ENCODE results near the gene HOXC10.
A peak's percentile ranks its signal among the peaks of the same experiment; 100 is the strongest.

Gene HOXC10

DNA sequence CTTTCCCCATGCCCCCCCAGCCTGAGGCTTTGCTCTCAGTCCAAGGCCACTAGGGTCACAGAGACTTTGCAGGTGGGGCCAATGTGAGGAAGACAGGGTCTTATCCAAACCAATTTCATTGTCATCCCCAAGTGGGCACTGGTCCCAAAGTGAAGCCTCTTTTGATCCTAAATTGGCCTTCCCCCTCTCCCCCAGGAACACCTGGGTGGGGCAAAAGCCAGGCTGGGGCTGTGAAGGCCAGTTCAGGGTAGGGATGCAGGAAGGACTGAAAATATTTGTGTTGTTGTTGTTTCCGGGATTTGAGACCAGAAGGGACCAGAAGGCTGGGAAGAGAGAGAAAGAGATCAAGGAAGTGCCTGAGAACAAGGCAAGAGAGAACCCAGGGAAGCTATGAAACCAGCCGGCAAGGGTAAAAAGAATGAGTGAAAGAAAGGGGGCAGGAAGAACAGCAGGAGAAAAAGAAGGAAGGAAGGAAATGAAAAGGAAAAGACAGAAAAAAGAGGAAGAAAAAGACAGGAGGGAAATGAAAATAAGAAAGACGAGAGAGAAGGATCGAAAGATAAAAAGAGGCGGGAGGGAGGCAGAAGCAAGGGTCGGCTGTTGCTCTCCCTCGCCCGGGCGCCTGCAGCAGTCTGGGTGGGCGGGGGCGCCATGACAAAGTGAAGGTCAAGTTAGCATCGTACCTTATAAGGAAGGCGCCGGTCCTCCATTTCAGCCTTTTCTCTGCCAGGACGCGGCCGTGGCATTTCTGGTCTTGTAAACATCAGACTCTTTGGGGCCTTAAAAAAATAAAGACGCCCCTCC lies 19.5 kb upstream of the HOXC10 start:
- DNase-seq (ENCODE audit: low read depth, low spot score), result peak; percentile 30

- no peak for DNase-seq (ENCODE audit: low read depth, low spot score)
Measured at GRCh38 chr12:53966085-53966384, 18.9 kb upstream of the HOXC10 start.

DNA sequence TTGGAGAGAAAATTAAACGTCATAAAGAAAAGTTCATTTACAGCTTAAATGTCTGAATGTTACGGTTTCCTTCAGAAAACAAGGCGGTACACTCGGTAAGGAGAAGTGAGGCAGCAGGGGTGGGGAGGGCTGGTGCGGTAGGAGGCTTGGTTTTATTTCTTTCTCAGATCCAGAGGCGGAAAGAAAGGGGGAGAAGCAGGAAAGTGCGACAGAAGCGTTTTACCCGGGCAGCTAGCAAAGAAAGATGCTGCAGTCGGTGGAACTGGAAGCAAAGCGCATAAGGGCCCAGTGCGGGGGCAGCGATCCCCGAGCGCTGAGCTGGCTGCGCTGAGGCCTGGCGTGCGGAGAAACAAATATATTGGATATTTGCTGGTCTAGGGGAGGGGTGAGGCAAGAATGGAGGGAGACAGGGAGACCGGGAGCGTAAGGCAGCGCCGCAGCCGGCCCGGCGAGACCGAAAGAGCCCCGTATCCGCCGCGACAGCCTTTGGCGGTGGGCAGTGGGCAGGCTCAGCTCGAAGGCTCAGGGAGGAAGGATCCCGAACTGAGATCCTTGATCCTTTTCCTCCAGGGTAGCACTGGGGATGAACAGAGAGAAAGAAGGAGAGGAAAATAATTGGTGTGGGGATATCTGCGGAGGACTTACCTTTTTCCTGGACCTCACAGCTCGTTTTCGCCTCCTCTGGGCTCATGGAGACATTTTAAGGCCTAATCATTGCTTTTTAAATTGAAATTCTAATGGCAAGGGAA lies 18.4 kb upstream of the HOXC10 start:
- no peak for DNase-seq (ENCODE audit: low read depth, low spot score)

- no peak for DNase-seq (ENCODE audit: low read depth, low spot score)
Measured at GRCh38 chr12:53967421-53967925, 17.5 kb upstream of the HOXC10 start.

DNA sequence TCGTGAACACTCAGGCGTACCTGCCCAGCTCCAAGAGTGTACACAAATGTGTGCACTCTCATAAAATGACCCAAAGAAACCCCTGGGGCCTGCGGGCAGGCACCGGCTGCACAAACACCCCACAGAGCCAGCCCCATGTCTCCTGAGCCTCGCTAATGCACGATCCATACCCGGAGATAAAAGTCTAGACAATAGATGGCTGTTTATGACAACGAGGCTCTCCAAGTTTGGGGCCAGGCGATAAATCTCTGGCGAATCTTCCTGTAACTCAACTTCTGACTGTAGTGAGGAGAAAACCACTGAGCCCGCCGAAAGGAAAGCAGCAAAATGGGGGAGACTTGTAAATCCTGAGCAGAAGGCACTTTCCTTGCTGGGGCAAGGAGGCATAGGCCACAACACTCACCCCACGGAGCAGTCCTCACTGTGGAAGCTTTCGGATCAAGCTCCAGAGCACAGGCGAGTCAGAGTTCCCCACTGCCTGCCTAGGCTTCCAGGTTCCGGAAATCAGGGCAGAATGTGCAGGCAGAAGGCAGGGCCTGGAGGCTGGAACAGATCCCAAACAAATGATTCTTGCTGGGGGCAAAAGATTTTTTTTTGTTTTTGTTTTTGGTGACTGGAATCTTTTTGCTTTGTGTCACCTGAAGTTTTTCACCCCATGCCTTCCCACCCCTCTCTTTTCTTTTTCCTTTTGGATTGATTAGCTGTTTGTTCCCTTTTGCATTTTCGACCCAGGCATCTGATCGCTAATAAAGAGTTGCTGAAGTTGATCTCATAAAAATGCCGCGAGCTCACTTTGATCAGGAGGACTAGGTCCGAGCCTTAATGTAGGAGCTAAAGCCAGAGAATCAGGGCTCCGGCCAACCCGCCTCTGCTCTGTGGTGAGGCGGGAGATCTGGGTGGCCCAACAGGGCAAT lies 16.5 kb upstream of the HOXC10 start:
- DNase-seq (ENCODE audit: low read depth, low spot score), result no peak

GRCh38 chr12:53969588-53970259 lies 15.2 kb upstream of the HOXC10 start:
- no peak for DNase-seq (ENCODE audit: low read depth, low spot score)

DNA sequence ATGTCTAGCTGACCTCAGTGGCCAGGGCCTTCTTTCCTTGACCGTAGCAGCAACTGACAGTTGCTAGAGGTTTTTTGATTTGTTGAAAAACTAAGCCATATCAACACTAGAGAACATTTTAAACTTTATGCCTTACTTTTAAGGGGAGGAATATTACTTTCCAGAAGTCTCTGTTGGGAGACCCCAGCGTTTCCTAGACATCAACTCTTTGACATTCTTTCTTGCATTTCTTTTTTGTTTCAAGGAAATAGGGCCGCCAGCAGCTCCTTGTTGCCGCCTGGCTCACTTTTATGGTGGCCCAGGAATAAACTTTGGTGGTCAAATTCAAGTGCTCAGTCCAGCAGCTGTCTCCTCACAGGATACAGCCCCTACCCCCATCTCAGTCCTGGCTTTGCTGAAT lies 14.5 kb upstream of the HOXC10 start:
- no peak for DNase-seq (ENCODE audit: low read depth, low spot score)

DNA sequence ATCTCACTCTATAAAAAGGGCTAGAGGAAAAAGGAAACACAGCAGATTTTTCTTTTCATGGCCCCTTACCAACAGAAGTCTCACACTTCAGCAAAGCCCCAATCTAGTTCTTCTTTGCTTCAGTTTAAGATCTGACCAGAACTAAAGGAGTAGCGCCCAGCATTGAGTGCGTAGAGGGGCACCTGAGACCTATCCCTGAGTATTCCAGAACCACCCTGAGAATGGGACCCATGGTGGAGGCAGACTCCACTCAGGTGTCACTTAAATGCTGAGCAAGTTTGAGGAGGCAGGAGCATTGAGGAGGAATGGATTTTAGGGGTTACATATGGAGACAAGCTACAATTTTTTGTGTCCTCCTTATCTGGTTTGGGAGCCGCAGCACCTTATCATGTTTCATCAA lies 13.8 kb upstream of the HOXC10 start:
- no peak for DNase-seq (ENCODE audit: low read depth, low spot score)

- DNase-seq (ENCODE audit: low read depth, low spot score), result no peak
Measured at GRCh38 chr12:53971686-53972085, 13.3 kb upstream of the HOXC10 start.

GRCh38 chr12:53972152-53972702 lies 12.7 kb upstream of the HOXC10 start:
- no peak for DNase-seq (ENCODE audit: low read depth, low spot score)

DNA sequence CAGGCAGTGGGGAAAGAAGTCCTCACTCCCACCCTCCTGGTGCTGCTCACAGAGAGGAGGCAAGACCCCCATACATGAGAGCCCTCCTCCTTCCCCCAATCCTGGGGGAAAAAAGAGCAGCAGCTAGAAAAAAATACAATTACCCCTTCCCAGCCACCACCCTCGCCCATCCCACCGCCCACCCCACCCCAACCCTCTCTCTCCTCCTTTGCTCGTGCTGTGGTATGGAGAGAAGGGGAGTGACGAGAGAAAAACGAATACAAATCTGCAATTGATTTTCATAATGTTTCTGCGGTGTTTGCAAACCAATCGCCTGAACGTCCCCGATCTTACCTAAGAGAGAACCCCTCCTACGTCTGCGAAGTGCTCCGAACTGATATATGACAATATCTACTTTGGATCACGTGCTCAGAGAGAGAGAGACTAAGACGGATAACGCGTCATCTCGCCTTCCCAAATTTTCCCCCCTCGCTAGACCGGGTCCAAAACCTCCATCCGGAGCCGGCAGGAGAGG lies 12.2 kb upstream of the HOXC10 start, which contains the start of gene HOXC11:
Gene HOXC11, plus strand, starts transcription at position 405 of the 514 bp plus-strand sequence. CDS start 116 bp downstream, outside the sequence.
- DNase-seq (ENCODE audit: low read depth, low spot score), result no peak

- DNase-seq (ENCODE audit: low read depth, low spot score), result no peak
Measured at GRCh38 chr12:53973236-53974042, 11.5 kb upstream of the HOXC10 start.

DNA sequence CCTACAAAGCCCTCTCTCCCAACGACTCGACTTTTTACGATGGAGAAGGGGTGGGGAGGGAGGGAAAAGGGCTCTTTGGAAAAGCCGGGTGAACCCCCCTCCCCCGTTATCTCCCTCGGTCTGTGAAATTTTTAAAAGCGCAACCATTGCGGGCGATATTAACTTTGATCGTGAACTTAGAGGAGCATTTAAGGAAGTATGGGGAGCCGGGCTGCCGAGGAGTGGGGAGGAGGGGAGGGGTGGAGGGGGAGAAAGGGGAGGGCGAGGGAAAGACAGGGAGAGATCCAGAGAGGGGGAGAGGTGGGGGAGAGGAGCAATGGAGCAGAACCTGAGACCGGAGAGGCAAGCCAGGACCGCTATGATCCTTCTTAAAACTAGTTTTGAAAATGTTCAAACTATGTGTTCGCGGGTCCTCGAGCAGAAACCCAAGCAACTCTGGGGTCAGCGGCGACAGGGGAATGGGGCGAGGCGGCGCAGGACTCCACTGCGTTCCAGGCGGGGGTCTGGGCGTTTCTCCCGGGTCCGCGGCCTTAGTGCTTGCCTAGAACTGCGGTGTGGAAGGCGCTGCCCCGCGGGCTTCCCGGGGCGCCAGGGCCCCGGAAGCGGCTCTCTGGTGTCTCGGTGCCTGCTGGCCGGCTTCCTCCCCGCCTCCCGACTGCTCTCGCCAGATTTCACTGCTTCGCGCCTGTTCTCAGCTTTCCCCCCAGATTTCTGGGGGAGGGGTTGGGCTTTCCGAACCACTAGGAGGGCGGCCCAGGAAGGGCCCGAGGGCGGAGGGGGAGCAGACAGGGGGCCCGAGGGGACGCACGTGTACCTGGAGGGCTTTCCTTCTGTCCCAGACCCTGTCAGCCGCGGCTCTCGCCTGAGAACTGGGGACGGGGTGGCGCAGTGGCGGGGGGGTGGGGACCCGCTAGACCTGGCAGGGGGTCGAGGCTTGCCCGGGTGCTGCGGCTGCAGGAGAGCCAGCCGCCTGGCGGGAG lies 10.6 kb upstream of the HOXC10 start, which contains the start of gene HOTAIR:
Gene HOTAIR, minus strand, starts transcription at position 871 of the 980 bp plus-strand sequence.
- no peak for DNase-seq (ENCODE audit: low read depth, low spot score)

DNA sequence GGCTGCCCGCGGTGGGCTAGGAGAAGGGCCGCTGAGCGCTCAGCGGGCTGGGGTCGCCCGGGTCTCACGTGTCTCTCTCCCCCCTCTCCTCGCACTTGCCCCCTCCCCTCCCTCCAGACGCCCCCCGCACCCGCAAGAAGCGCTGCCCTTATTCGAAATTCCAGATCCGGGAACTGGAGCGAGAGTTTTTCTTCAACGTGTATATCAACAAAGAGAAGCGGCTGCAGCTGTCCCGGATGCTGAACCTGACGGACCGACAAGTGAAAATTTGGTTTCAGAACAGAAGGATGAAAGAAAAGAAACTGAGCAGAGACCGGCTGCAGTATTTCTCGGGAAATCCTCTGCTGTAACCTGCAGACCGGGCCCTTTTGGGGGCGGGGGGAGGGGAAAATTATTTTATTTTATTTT lies 9.9 kb upstream of the HOXC10 start:
- DNase-seq (ENCODE audit: low read depth, low spot score), result no peak

DNA sequence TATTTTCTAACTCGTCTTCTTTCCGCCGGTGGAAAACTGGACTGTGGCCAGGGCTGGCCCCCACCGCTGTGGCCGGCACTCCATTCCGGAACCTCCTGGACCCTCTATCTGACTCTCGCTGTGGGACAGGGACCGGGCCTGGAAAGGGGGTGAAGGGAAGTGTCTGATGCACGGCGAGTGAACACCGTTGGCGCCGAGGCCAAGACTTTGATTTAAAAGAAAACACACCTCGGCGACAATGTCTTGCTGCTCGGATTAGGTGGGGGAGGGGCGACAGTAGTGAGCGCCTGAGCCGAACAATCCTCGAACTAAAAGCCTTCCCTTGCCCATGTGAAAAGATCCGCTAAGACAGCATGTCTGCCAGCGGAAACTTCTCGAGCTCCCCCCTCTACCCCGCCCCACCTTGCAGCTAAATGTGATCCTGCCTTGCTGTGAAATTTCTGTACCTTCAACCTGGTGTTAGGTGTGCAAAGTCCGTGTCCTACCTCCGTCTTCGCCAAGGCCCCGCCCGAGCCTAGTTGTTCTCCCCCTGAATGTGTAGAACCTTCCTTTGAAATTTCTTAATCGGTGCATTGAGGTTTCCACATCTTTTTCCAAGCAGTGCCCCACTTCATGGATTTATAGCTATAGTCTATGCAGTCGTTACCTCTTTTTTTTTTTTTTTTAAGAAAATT lies 9.3 kb upstream of the HOXC10 start:
- DNase-seq (ENCODE audit: low read depth, low spot score), result no peak

DNA sequence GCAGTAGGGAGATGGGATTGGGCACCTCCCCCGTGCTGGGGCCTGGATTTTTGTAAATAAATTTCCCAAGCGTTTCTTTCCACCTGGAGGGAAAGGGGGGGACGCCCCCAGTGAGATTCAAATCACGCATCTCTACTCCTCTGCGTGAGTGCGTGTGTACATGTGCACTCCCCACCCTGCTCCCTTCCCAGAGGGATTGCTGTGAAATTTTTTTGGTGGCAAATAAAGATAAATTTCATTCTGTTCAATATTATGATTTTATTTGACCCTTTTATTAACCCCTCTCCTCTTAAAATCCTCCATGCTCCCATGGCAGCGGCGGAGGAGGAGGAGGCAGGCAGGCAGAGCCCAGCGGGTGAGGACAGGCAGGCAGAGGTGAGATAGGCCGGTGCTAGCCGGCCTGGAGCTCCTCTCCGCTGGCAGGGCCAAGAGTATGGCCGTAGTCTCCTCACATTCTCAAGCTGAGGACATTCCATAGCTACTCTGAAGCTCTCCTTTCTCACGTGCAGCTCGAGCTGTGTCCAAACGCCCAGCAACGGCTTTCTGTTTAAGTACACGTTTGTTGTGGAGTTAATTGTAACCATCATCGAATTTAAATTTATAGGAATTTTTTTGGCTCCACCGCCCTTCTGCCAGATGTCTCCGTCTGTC lies 8.6 kb upstream of the HOXC10 start:
- no peak for DNase-seq (ENCODE audit: low read depth, low spot score)

DNA sequence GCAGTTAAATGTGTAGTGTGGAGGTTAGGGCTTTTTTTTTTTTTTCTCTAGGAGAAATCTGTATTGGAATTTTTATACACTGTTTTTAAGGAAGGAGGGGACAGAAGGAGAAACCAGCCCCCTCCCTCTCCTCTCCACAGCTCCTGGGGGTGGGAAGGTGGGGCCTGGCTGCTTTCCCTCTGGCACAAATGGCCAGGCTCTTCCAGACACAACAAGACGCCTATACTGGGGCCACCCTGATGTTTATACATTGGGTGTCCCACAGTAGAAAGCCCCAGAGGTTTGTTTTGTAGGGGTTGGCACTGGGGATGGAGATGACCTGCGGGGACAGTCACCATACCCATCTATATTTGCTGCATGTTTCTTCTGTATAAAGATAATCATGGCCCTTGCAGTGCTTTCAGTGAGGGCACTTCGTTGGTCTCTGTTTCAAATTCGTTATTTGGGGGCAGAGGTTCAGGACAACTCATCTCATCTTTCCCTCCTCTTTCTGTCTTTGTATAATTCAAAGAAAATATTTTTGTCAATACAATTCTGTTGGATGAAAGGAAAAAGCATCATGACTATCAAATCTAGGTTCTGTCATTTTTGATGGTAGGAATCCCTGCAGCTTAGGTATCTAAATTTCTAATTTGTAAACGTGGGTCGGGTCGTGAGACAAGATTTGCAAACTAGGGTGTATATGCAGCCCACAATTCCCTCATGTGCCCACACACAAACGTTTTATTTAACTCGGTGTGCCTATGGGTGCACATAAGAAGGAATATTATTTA lies 7.9 kb upstream of the HOXC10 start:
- DNase-seq (ENCODE audit: low read depth, low spot score), result no peak
